Measurements from ENCODE around the gene ATP11A.

DNA sequence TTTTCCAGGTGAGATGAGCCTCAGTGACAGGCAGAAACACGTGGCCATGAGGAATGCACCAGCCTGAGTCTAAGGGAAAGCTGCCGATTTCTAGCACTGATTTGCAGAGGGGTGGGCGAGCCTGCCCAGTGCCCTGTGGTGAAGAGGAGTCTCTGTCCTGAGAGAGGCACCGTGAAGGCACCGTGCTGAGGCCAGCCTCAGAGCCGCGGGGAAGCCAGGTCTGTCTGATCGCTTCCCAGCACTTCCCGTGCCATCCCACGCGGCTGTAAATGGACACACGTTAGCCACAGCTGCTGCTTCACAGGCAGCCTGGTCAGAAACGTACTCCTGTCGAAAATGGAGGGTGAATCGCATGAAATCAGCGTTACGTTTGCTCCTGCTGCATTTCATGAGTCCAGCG is 79.8 kb downstream of the ATP11A start:
- TF ChIP-seq, protein P1, sequence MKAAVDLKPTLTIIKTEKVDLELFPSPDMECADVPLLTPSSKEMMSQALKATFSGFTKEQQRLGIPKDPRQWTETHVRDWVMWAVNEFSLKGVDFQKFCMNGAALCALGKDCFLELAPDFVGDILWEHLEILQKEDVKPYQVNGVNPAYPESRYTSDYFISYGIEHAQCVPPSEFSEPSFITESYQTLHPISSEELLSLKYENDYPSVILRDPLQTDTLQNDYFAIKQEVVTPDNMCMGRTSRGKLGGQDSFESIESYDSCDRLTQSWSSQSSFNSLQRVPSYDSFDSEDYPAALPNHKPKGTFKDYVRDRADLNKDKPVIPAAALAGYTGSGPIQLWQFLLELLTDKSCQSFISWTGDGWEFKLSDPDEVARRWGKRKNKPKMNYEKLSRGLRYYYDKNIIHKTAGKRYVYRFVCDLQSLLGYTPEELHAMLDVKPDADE (IDR thresholded peaks at IDR 0.05): no peak
- TF ChIP-seq CTCF (conservative IDR thresholded peaks at IDR 0.05; ENCODE audit: low read depth in 2 of 2) (no peak), EZH2phosphoT487 (IDR thresholded peaks at IDR 0.05; ENCODE audit: unreplicated experiment) (no peak), EZH2 (IDR thresholded peaks at IDR 0.05; ENCODE audit: low read depth, unreplicated experiment) (no peak), POLR2AphosphoS5 (IDR thresholded peaks at IDR 0.05; ENCODE audit: low read depth) (0 out of 2 replicates have a peak, but pooled peaks have one; percentile 4), CREB1 (CRISPR knock-in tag; IDR thresholded peaks at IDR 0.05; ENCODE audit: low read depth) (no peak), NANOG (IDR thresholded peaks at IDR 0.05; ENCODE audit: borderline replicate concordance) (no peak), STAT1 (IDR thresholded peaks at IDR 0.05; ENCODE audit: unreplicated experiment) (no peak), ZNF114 (CRISPR knock-in tag; IDR thresholded peaks at IDR 0.05) (no peak)
- TF ChIP-seq, protein P2, sequence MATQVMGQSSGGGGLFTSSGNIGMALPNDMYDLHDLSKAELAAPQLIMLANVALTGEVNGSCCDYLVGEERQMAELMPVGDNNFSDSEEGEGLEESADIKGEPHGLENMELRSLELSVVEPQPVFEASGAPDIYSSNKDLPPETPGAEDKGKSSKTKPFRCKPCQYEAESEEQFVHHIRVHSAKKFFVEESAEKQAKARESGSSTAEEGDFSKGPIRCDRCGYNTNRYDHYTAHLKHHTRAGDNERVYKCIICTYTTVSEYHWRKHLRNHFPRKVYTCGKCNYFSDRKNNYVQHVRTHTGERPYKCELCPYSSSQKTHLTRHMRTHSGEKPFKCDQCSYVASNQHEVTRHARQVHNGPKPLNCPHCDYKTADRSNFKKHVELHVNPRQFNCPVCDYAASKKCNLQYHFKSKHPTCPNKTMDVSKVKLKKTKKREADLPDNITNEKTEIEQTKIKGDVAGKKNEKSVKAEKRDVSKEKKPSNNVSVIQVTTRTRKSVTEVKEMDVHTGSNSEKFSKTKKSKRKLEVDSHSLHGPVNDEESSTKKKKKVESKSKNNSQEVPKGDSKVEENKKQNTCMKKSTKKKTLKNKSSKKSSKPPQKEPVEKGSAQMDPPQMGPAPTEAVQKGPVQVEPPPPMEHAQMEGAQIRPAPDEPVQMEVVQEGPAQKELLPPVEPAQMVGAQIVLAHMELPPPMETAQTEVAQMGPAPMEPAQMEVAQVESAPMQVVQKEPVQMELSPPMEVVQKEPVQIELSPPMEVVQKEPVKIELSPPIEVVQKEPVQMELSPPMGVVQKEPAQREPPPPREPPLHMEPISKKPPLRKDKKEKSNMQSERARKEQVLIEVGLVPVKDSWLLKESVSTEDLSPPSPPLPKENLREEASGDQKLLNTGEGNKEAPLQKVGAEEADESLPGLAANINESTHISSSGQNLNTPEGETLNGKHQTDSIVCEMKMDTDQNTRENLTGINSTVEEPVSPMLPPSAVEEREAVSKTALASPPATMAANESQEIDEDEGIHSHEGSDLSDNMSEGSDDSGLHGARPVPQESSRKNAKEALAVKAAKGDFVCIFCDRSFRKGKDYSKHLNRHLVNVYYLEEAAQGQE (IDR thresholded peaks at IDR 0.05; ENCODE audit: unreplicated experiment): no peak

Data from GM23338 (cell line).